ENCODE results near the gene USP50.

- no peak for TF ChIP-seq CTCF (conservative IDR thresholded peaks at IDR 0.05 in 1 of 2, IDR thresholded peaks at IDR 0.05 in 1 of 2; ENCODE audit: low read depth in 1 of 2, low read length in 2 of 2)
- TF ChIP-seq EZH2 (IDR thresholded peaks at IDR 0.05; ENCODE audit: low read length, missing control alignments) = no peak
Observed at GRCh38 chr15:50558012-50558411, 11.5 kb upstream of the USP50 start.
